Prostate gland (tissue), 2 donors: ENCODE measurements around the gene AP4S1.

Source experiments
- POLR2AphosphoS5 ChIP-seq: sonication (generic); formaldehyde crosslinking; IDR thresholded peaks from one replicate; pipeline ENCODE4 v1.6.1; 2017; ENCODE audit warnings: antibody characterized with exemption
- TF ChIP-seq, protein P1 (sequence below), 4 experiments: fragments of 200-600 bp in 2 of 4; fragments of 450-650 bp in 2 of 4; sonication (generic) in 2 of 4; IDR thresholded peaks; 1 replicate in 3 of 4; 2 replicates in 1 of 4; pipeline ENCODE4 v1.5.1; 2016 to 2019; ENCODE audit warnings: antibody characterized with exemption in 4 of 4, mild to moderate bottlenecking in 2 of 4, moderate library complexity in 2 of 4

DNA sequence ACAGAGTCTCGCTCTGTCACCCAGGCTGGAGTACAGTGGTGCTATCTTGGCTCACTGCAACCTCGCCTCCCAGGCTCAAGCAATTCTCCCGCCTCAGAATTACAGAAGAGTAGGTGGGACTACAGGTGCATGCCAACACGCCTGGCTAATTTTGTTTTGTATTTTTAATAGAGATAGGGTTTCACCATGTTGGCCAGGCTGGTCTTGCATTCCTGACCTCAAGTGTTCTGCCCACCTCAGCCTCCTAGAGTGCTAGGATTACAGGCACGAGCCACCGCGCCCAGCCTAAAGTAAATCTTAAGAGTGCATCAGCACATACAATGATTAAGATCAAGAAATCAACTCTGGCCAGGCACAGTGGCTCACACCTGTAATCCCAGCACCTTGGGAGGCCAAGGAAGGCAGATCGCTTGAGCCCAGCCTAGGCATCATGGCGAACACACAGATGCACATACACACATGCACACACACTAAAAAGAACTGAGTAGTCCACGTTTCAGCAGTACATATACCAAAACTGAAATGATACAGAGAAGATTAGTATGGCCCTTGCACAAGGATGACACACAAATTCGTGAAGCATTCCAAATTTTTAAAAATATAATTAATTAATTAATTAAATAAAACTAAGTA, 117.1 kb downstream of the AP4S1 start:
- TF ChIP-seq, protein P1, sequence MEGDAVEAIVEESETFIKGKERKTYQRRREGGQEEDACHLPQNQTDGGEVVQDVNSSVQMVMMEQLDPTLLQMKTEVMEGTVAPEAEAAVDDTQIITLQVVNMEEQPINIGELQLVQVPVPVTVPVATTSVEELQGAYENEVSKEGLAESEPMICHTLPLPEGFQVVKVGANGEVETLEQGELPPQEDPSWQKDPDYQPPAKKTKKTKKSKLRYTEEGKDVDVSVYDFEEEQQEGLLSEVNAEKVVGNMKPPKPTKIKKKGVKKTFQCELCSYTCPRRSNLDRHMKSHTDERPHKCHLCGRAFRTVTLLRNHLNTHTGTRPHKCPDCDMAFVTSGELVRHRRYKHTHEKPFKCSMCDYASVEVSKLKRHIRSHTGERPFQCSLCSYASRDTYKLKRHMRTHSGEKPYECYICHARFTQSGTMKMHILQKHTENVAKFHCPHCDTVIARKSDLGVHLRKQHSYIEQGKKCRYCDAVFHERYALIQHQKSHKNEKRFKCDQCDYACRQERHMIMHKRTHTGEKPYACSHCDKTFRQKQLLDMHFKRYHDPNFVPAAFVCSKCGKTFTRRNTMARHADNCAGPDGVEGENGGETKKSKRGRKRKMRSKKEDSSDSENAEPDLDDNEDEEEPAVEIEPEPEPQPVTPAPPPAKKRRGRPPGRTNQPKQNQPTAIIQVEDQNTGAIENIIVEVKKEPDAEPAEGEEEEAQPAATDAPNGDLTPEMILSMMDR (IDR thresholded peaks at IDR 0.05), result no peak
- TF ChIP-seq POLR2AphosphoS5, result no peak
